A549 (cell line): ENCODE results near the gene TEX101. TPM values are rescaled to one million over a fixed set of nuclear protein-coding genes. Genes with fewer than 3 reads are reported as not detected.
"Not testable (repeated sequence)": the region's sequence is repeated elsewhere in the genome, so short reads cannot be mapped to it uniquely, and the experiment has no call there.

Source experiments
- ATAC-seq, 2 experiments: fragments of 200-7000 bp in 1 of 2; fragments of >200 bp in 1 of 2; cut with Nextera tagmentation in 1 of 2; cut with Tn5 transposase in 1 of 2; 3 replicates each; pipeline versions ENCODE4 v1.8.0 to v1.9.1; 2018 to 2020; ENCODE audit warnings: mild to moderate bottlenecking in 1 of 2, moderate library complexity in 1 of 2
- CTCF ChIA-PET: fragments of 300-600 bp; sonication (Branson Sonifier 250); formaldehyde crosslinking; extraction: SDS; loops from one replicate; lab custom pipeline; 2021; ENCODE audit warnings: antibody characterized with exemption, inconsistent platforms; lab: Yijun Ruan, JAX
- POLR2A ChIA-PET: fragments of 350-600 bp; formaldehyde crosslinking; extraction: SDS; loops from one replicate; lab custom pipeline; 2021; ENCODE audit warnings: antibody characterized with exemption, inconsistent platforms; lab: Yijun Ruan, JAX
- DNase-seq, 2 experiments: peaks; one replicate each; pipeline versions ENCODE4 v3.0.0 to v3.0.0-alpha.2; 2011 to 2016; ENCODE audit warnings: low read depth in 1 of 2, low spot score in 1 of 2
- FAIRE-seq: peaks from 2 replicates; lab custom pipeline; 2011; peaks lifted over from hg19 to GRCh38; lab: Jason Lieb, UNC
- H3K27ac ChIP-seq, 2 experiments: fragments of >200 bp; sonication (Bioruptor Twin); formaldehyde crosslinking; 3 replicates each; pipeline ENCODE4 v1.5.1; 2016 to 2017
- H3K4me1 ChIP-seq: fragments of >200 bp; sonication (Bioruptor Twin); formaldehyde crosslinking; 3 replicates; pipeline ENCODE4 v1.6.1; 2016
- H3K4me2 ChIP-seq: fragments of >200 bp; sonication (Bioruptor Twin); formaldehyde crosslinking; 3 replicates; pipeline ENCODE4 v1.6.1; 2016
- H3K4me3 ChIP-seq: fragments of >200 bp; sonication (Bioruptor Twin); formaldehyde crosslinking; 3 replicates; pipeline ENCODE4 v1.5.1; 2016
- H3K9me3 ChIP-seq: fragments of >200 bp; sonication (Bioruptor Twin); formaldehyde crosslinking; 3 replicates; pipeline ENCODE4 v1.6.1; 2016
- CBX2 ChIP-seq: fragments of 200-600 bp; sonication (generic); IDR thresholded peaks from 2 replicates; pipeline ENCODE4 v1.6.1; 2016; ENCODE audit warnings: low read depth, mild to moderate bottlenecking, borderline replicate concordance
- CBX8 ChIP-seq: fragments of 200-600 bp; sonication (generic); IDR thresholded peaks from 2 replicates; pipeline ENCODE4 v1.6.1; 2016
- CHD4 ChIP-seq: fragments of 200-600 bp; sonication (generic); IDR thresholded peaks from 2 replicates; pipeline ENCODE4 v1.6.1; 2016; ENCODE audit warnings: antibody characterized with exemption, mild to moderate bottlenecking, borderline replicate concordance
- EHF ChIP-seq: fragments of 250-450 bp; sonication (Bioruptor Pico); IDR thresholded peaks from 2 replicates; pipeline ENCODE4 v1.5.0; 2020; ENCODE audit warnings: mild to moderate bottlenecking
- EHMT2 ChIP-seq: fragments of 200-600 bp; sonication (generic); IDR thresholded peaks from 2 replicates; pipeline ENCODE4 v1.6.1; 2016; ENCODE audit warnings: antibody characterized with exemption, low read depth, mild to moderate bottlenecking, moderate library complexity
- FOSB ChIP-seq: fragments of 250-450 bp; sonication (Bioruptor Pico); IDR thresholded peaks from 2 replicates; pipeline ENCODE4 v1.5.0; 2020; ENCODE audit warnings: mild to moderate bottlenecking, moderate library complexity
- FOSL2 ChIP-seq, 2 experiments: fragments of 450-650 bp in 1 of 2; fragments of >200 bp in 1 of 2; sonication (Bioruptor Twin) in 1 of 2; formaldehyde crosslinking; IDR thresholded peaks; 2 replicates each; pipeline versions ENCODE4 v1.5.0 to v1.6.1; 2016 to 2020; ENCODE audit warnings: mild to moderate bottlenecking in 1 of 2, moderate library complexity in 1 of 2
- HDAC2 ChIP-seq: fragments of 200-600 bp; sonication (generic); IDR thresholded peaks from 2 replicates; pipeline ENCODE4 v1.6.1; 2016
- HOXB5 ChIP-seq: fragments of 250-450 bp; sonication (Bioruptor Pico); IDR thresholded peaks from 2 replicates; pipeline ENCODE4 v1.5.0; 2020; ENCODE audit warnings: mild to moderate bottlenecking, moderate library complexity
- JUN ChIP-seq, 2 experiments: fragments of >200 bp; sonication (Bioruptor Twin); formaldehyde crosslinking; IDR thresholded peaks; 2 replicates in 1 of 2; 3 replicates in 1 of 2; pipeline ENCODE4 v1.6.1; 2016 to 2017
- JUNB ChIP-seq: fragments of >200 bp; sonication (Bioruptor Twin); formaldehyde crosslinking; IDR thresholded peaks from 2 replicates; pipeline ENCODE4 v1.6.1; 2016
- KDM5A ChIP-seq: fragments of 200-600 bp; sonication (generic); IDR thresholded peaks from 2 replicates; pipeline ENCODE4 v1.6.1; 2016; ENCODE audit warnings: antibody characterized with exemption, mild to moderate bottlenecking
- MAZ ChIP-seq: fragments of 150-350 bp; IDR thresholded peaks from 2 replicates; pipeline ENCODE4 v1.6.1; 2014; ENCODE audit warnings: antibody characterized with exemption, low read depth, low read length, borderline replicate concordance
- NR3C1 ChIP-seq: fragments of >200 bp; sonication (Bioruptor Twin); formaldehyde crosslinking; IDR thresholded peaks from 3 replicates; pipeline ENCODE4 v1.6.1; 2017
- POLR2A ChIP-seq: IDR thresholded peaks from 2 replicates; pipeline ENCODE4 v1.6.1; 2012; ENCODE audit warnings: mild to moderate bottlenecking, low read length
- RCOR1 ChIP-seq: fragments of 150-350 bp; IDR thresholded peaks from 2 replicates; pipeline ENCODE4 v1.6.1; 2014; ENCODE audit warnings: antibody characterized with exemption, low read length, low read depth
- RNF2 ChIP-seq: fragments of 200-600 bp; sonication (generic); IDR thresholded peaks from 2 replicates; pipeline ENCODE4 v1.6.1; 2016; ENCODE audit warnings: low read depth, mild to moderate bottlenecking, antibody characterized with exemption, moderate library complexity, borderline replicate concordance
- TP53 ChIP-seq: fragments of 250-450 bp; sonication (Bioruptor Pico); IDR thresholded peaks from 2 replicates; pipeline ENCODE4 v1.5.0; 2021; ENCODE audit warnings: mild to moderate bottlenecking, moderate library complexity
- ZFP36 ChIP-seq: fragments of 450-650 bp; IDR thresholded peaks from 2 replicates; pipeline ENCODE4 v1.6.1; 2014; ENCODE audit warnings: borderline replicate concordance; ENCODE audit not compliant: partially characterized antibody
- whole genome bisulfite sequencing: methylation state at CpG from one replicate; pipeline ENCODE4 v1.1.6; 2017; ENCODE audit errors: missing lambda C conversion rate; 5-methylcytosine and 5-hydroxymethylcytosine counted together
- polyA minus RNA-seq: library from RNA; depleted of rRNA, polyadenylated mRNA; stranded (reverse); fragments of >200 nt; gene quantifications from 2 replicates; pipeline ENCODE4 v1.2.3, GENCODE V29; 2011; rRNA and poly(A)+ RNA removed
- polyA plus RNA-seq, 4 experiments: library from polyadenylated mRNA; depleted of rRNA in 3 of 4; stranded (reverse); fragments of >200 nt; fragmentation: RNase III in 1 of 4; extraction: RNeasy Plus Mini Kit Qiagen cat#74134 plus additional on column Dnase treatment in 1 of 4; gene quantifications; 2 replicates in 3 of 4; 3 replicates in 1 of 4; pipeline ENCODE4 v1.2.3, GENCODE V29; 2011 to 2017
- TF ChIP-seq, protein P1 (sequence below): IDR thresholded peaks from 2 replicates; pipeline ENCODE4 v1.6.1; 2012
- TF ChIP-seq, protein P2 (sequence below): fragments of 150-350 bp; IDR thresholded peaks from 2 replicates; pipeline ENCODE4 v1.6.1; 2014; ENCODE audit warnings: low read depth, mild to moderate bottlenecking, low read length
- TF ChIP-seq, protein P3 (sequence below): fragments of 250-450 bp; sonication (Bioruptor Pico); IDR thresholded peaks from 2 replicates; pipeline ENCODE4 v1.5.0; 2021; ENCODE audit warnings: mild to moderate bottlenecking, moderate library complexity, borderline replicate concordance
- TF ChIP-seq, protein P4 (sequence below): fragments of 200-600 bp; sonication (generic); IDR thresholded peaks from 2 replicates; pipeline ENCODE4 v1.6.1; 2016; ENCODE audit warnings: antibody characterized with exemption, mild to moderate bottlenecking, moderate library complexity

TEX101 gene, protein sequence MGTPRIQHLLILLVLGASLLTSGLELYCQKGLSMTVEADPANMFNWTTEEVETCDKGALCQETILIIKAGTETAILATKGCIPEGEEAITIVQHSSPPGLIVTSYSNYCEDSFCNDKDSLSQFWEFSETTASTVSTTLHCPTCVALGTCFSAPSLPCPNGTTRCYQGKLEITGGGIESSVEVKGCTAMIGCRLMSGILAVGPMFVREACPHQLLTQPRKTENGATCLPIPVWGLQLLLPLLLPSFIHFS
- polyA plus RNA-seq (2011; rRNA removed) (not detected in 2 replicates), polyA plus RNA-seq (2017; fragmentation: RNase III; extraction: RNeasy Plus Mini Kit Qiagen cat#74134 plus additional on column Dnase treatment) (not detected in 3 replicates), polyA minus RNA-seq (not detected in 2 replicates)
- polyA plus RNA-seq (2012; cell fraction: cytosol; rRNA removed) = not detected in 2 replicates
- polyA plus RNA-seq (2012; cell fraction: nucleus; rRNA removed) = not detected in 2 replicates

DNA sequence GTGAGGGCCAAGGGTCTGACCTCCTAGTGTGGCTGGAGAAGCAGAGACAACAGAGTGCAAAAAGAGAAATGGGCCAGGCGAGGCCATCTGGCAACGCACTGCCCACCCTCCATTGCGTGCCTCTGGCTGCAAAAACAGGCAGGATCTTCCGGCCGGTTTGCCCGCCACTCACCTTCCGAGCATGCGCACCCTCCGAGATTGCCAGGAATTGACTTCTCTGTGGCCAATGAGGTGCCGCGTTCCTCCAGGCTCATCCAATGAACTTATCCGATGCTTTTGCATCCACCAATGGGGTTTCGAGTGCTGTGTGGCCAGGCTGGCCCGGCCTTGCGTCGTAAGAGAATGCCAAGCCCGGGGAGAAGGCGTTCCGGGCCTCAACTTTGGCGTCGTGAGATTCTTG is at the start of gene TEX101:
Gene TEX101, plus strand, starts transcription at position 337 of the 400 bp plus-strand sequence. CDS start 1,030 bp downstream, outside the sequence.
- ChIA-PET POLR2A (no interaction called here), CTCF (interaction anchor here (1.4 kb wide), 1 partner anchor 18 kb away, joined by 3 read pairs; no protein-coding TSS in a partner anchor)
- H3K27ac ChIP-seq = no peak within 1 kb of the TSS
- no peaks in the 10 kb centered on the region for H3K4me1 ChIP-seq
- no peak for TF ChIP-seq MAZ
- no peak for TF ChIP-seq JUN (IDR thresholded peaks at IDR 0.05)
- no peak for TF ChIP-seq FOSL2 (IDR thresholded peaks at IDR 0.05)
- no peak for TF ChIP-seq FOSL2 (CRISPR knock-in tag; IDR thresholded peaks at IDR 0.05)
- TF ChIP-seq EHF (CRISPR knock-in tag) = no peak
- no peak for TF ChIP-seq CBX8
- TF ChIP-seq, protein P1, sequence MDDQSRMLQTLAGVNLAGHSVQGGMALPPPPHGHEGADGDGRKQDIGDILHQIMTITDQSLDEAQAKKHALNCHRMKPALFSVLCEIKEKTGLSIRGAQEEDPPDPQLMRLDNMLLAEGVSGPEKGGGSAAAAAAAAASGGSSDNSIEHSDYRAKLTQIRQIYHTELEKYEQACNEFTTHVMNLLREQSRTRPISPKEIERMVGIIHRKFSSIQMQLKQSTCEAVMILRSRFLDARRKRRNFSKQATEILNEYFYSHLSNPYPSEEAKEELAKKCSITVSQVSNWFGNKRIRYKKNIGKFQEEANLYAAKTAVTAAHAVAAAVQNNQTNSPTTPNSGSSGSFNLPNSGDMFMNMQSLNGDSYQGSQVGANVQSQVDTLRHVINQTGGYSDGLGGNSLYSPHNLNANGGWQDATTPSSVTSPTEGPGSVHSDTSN = no peak
- TF ChIP-seq NR3C1 = no peak
- TF ChIP-seq, protein P2, sequence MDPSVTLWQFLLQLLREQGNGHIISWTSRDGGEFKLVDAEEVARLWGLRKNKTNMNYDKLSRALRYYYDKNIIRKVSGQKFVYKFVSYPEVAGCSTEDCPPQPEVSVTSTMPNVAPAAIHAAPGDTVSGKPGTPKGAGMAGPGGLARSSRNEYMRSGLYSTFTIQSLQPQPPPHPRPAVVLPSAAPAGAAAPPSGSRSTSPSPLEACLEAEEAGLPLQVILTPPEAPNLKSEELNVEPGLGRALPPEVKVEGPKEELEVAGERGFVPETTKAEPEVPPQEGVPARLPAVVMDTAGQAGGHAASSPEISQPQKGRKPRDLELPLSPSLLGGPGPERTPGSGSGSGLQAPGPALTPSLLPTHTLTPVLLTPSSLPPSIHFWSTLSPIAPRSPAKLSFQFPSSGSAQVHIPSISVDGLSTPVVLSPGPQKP = no peak
- no peak for TF ChIP-seq HDAC2
- TF ChIP-seq TP53 (CRISPR knock-in tag) = no peak
- TF ChIP-seq HOXB5 (CRISPR knock-in tag) = no peak
- TF ChIP-seq POLR2A = no peak
- DNase-seq (no peak), ATAC-seq (no peak), FAIRE-seq (no peak)
- no peak within 1 kb of the TSS for H3K4me2 ChIP-seq
- H3K4me3 ChIP-seq = no peak within 1 kb of the TSS
- H3K9me3 ChIP-seq = no peaks in the 10 kb centered on the region
- WGBS = 74% methylated on average over 21 of the region's 21 CpGs

DNA sequence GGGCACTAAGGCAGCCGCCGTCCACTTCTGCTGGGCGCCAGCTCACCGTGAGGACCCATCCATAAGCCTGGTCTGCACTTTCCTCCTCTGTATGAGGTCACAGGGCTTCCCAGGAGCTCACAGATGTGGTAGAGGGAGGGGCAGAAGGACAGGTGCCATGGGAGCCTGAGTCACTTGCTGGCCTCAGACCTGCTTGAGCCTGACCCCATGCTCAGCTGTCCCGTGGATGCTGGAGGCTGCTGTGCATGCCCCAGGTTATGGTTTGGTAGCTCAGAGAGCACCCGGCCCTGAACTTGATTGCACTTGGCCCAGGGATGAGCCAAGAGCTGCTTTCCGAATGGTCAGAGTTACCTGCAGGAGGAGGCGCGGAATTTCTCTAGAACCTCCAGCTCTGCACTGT is 49.0 kb upstream of the TEX101 start:
- H3K4me3 ChIP-seq, FAIRE-seq, DNase-seq, H3K27ac ChIP-seq, POLR2A ChIA-PET, ATAC-seq, H3K9me3 ChIP-seq, H3K4me2 ChIP-seq, H3K4me1 ChIP-seq: not testable (repeated sequence)
- 55% methylated on average over 5 of the region's 9 CpGs for WGBS
- CTCF ChIA-PET = interaction anchor here (0.6 to 0.9 kb wide), 2 partner anchors 30 to 34 kb away, joined by 3 read pairs; no protein-coding TSS in a partner anchor

DNA sequence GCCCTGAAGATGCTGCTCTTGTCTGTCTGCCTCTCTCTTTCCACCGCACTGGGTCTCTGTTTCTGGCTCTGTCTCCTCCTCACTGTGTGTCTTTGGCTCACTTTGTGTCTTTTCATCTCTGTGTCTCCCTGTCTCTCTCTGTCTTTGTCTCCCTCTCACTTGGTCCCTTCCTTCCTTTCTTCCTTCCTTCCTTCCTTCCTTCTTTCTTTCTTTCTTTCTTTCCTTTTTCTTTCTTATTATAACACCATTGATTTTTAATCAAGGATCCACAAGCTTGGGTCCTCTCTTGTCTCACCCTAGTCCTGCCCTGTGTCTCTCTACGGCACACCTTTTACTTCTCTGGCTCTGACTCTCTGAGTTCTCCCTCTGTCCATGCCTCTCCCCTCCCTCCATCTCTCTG is 46.9 kb upstream of the TEX101 start:
- H3K9me3 ChIP-seq = no peaks in the 10 kb centered on the region
- DNase-seq = no peak
- no peak overlapping the region for H3K4me2 ChIP-seq
- H3K27ac ChIP-seq = no peak overlapping the region
- ChIA-PET CTCF (no interaction called here), POLR2A (no interaction called here)
- WGBS = 20% methylated on average over 2 of the region's 2 CpGs
- ATAC-seq = no peak
- H3K4me1 ChIP-seq = no peaks in the 10 kb centered on the region
- H3K4me3 ChIP-seq = no peak overlapping the region
- no peak for FAIRE-seq
- TF ChIP-seq ZFP36 = no peak
- no peak for TF ChIP-seq JUNB
- no peak for TF ChIP-seq CBX2
- no peak for TF ChIP-seq JUN (IDR thresholded peaks at IDR 0.05)
- TF ChIP-seq FOSB (CRISPR knock-in tag) = no peak
- no peak for TF ChIP-seq KDM5A
- TF ChIP-seq MAZ = no peak
- no peak for TF ChIP-seq EHMT2
- TF ChIP-seq, protein P3, sequence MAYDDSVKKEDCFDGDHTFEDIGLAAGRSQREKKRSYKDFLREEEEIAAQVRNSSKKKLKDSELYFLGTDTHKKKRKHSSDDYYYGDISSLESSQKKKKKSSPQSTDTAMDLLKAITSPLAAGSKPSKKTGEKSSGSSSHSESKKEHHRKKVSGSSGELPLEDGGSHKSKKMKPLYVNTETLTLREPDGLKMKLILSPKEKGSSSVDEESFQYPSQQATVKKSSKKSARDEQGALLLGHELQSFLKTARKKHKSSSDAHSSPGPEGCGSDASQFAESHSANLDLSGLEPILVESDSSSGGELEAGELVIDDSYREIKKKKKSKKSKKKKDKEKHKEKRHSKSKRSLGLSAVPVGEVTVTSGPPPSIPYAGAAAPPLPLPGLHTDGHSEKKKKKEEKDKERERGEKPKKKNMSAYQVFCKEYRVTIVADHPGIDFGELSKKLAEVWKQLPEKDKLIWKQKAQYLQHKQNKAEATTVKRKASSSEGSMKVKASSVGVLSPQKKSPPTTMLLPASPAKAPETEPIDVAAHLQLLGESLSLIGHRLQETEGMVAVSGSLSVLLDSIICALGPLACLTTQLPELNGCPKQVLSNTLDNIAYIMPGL (CRISPR knock-in tag) = no peak
- no peak for TF ChIP-seq RCOR1
- no peak for TF ChIP-seq TP53 (CRISPR knock-in tag)
- no peak for TF ChIP-seq CHD4
- TF ChIP-seq, protein P4, sequence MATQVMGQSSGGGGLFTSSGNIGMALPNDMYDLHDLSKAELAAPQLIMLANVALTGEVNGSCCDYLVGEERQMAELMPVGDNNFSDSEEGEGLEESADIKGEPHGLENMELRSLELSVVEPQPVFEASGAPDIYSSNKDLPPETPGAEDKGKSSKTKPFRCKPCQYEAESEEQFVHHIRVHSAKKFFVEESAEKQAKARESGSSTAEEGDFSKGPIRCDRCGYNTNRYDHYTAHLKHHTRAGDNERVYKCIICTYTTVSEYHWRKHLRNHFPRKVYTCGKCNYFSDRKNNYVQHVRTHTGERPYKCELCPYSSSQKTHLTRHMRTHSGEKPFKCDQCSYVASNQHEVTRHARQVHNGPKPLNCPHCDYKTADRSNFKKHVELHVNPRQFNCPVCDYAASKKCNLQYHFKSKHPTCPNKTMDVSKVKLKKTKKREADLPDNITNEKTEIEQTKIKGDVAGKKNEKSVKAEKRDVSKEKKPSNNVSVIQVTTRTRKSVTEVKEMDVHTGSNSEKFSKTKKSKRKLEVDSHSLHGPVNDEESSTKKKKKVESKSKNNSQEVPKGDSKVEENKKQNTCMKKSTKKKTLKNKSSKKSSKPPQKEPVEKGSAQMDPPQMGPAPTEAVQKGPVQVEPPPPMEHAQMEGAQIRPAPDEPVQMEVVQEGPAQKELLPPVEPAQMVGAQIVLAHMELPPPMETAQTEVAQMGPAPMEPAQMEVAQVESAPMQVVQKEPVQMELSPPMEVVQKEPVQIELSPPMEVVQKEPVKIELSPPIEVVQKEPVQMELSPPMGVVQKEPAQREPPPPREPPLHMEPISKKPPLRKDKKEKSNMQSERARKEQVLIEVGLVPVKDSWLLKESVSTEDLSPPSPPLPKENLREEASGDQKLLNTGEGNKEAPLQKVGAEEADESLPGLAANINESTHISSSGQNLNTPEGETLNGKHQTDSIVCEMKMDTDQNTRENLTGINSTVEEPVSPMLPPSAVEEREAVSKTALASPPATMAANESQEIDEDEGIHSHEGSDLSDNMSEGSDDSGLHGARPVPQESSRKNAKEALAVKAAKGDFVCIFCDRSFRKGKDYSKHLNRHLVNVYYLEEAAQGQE = no peak
- no peak for TF ChIP-seq RNF2

DNA sequence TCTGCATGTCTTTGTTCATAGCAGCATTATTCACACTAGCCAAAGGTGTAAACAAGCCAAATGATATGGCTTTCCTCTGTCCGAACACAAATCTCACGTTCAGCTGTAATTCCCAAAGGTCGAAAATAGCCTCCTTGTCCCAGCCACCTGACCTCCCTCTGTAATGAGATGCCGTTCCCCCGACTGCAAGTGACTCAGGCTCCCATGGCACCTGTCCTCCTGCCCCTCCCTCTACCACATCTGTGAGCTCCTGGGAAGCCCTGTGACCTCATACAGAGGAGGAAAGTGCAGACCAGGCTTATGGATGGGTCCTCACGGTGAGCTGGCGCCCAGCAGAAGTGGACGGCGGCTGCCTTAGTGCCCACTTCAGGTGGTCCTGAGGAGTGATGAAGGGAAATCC is 45.8 kb upstream of the TEX101 start:
- DNase-seq, H3K9me3 ChIP-seq, H3K4me2 ChIP-seq, H3K4me3 ChIP-seq, POLR2A ChIA-PET, FAIRE-seq, ATAC-seq, H3K4me1 ChIP-seq, H3K27ac ChIP-seq, CTCF ChIA-PET: not testable (repeated sequence)
- 13% methylated on average over 5 of the region's 9 CpGs for WGBS
